Nucleus accumbens (tissue), 56 donors: ENCODE results near the gene NDUFB11.
"Not testable (repeated sequence)": the region's sequence is repeated elsewhere in the genome, so short reads cannot be mapped to it uniquely, and the experiment has no call there.

Experiments
- DNase-seq, 56 donors: peaks; one replicate each; lab custom pipeline; 2025; lab: John Stamatoyannopoulos, UW

Gene NDUFB11

DNA sequence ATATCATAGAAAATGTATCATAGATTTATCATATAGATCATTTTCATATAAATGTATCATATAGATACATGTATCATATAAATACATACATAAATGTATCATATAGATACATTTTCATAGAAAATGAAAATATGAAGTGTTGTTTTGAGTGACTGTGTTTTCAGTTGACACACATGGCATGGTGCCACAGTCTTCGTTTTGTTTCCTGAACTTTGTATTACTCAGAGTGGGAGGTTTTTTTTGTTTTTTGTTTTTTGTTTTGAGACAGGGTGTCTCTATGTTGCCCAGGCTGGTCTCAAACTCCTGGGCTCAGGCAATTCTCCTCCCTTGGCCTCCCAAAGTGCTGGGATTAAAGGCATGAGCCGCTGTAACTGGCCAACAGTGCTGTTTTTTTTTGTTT lies 4.4 kb upstream of the NDUFB11 start:
- no peak for DNase-seq

DNA sequence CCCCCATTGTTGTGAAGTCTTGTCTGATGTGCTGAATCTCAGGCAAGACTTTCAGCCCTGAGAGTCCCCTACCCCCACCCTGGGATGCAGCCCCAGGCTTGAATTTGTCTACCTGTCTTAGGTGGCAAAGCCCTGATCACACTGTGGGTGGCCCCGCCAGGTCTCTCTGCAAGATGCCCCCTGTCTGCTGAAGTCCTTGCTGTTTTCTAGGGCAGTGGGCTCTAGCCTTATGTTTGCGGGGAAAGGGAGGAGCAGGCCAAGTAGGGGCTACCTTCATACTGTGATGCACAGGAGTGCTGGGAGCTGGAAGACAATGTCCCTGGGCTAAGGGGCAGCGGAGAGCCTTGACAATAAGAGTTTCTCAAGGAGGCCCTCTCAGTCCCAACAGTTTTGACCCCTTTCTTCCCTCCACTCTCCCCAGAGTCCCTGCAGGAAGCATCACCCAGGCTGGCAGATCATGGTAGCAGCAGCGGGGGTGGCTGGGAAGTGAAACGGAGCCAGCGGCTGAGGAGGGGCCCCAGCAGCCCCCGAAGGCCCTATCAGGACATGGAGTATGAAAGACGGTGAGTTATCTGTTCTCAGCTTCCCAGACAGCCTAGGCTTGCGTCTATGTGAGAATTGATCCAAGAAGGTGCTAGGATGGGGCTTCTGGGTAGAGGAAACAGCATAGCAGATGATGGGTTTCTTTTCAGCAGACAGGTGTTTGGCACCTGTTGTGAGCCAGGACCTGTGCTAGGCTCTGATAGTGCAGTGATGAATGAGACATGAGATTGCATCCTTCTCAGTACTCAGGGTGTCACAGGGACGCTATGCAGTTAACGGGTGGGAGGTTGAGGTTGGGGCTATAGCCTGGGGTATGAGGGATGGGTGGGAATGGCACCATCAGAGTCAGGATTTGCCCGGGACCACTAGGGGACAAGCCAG lies 2.7 kb upstream of the NDUFB11 start:
- no peak for DNase-seq

DNA sequence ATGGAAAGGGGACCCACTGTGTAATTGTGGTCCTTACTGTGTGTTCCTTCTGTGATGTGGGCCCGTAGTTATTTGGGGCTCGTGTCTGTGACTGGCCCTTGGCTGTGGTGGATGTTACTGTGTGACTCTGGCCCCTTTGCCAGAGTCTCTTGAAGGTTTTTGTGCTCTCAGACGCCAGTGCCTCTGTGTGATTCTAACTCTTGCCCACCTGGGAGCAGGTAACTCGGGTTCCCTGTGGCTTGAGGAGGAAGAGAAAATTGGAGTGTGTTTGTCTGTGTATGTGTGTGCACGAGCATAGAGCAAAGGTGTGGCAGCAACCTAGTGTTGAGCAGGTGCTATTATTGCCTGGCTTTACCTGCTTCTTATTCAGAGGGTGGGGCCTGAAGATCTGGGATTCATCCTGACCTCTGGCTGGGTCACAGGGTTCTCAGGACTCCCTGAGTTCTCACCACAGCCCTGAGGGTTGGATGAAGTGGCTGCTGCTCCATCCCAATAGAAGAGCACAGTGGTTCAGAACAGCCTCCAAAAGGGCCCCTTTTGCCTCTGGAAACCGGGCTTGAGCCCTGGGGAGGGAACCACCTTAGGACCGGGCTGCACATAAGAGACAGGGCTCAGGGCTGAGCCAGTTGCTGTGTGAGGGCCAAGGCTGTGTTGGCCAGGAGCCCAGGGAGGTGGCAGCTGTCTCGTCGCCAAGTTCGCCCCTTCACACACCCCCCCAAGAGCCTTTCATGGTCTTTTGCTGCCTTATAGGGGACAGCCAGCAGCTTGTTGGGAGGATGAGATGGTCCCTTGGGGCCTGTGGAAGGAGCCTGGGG lies 1.8 kb upstream of the NDUFB11 start:
- DNase-seq = peak in 3 of 56 donors; percentile 0 to 5 (median 0)

DNA sequence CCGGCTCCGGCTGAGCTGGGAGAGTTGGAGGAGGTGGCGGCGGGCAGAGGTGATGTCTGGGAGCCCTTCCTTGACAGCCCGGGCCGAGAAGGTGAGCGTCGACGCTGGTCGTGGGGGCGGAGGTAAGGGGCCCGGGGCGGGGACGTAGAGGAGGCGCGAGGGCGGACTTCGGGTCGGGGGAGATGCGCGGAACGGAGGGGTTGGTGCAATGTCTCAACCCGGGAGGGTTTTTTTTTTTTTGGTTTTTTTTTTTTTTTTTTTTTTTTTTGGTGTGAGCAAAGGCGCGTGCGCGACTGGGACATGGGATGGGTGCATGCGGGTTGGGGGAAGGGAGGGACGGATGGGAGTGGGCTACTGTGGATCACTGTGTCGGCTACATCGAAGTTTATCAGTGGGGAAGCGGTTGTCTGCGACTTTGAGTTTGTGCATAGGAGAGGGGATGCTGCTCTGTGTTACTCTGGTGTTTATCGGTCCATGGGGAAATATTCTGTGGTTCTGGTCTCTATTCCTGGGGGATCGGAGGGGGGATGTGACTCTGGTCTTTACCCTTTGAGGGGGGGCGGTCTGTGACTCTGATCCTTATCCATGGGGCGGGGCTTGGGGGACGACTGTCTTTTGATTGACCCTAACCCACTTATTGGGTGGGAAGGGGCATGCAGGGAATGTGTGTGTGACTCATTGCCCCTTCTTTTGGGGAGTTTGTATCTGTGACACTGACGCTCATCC lies 1.1 kb upstream of the NDUFB11 start:
- DNase-seq = peak in 7 of 56 donors; percentile 9 to 37 (median 21)

DNA sequence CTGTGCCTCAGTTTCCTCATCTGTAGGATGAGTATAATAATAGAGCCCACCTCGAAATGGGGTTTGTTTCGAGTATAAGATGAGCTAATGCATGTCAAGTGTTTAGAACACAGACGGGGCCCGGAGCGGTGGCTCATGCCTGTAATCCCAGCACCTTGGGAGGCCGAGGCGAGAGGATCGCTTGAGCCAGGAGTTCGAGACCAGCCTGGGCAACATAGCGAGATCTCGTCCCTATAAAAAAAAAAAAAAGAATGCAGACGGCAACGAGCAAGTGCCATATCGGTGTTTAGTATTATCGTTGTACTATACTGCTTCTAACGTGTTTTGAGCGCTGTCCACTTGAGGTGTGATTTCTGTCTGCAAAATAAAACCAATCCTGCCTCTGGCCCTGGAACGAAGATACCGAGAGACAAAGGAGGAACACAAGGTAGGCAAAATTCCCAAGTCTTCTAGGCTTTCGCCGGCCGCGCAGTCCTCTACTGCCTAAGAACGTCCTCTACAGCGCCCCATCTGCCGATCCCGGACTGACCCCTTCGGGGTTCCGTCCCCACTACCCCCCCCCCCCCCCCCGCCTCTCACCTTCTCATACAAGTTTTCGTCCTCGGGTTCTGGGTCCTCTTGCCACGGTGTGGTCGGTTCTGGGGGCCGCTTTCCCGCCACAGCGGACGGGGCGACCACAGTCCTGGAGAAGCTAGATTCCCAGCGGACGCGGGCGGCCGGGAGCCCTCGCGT lies 442 bp downstream of the NDUFB11 start:
- peak in 33 of 56 donors; percentile 15 to 84 (median 61) for DNase-seq

DNA sequence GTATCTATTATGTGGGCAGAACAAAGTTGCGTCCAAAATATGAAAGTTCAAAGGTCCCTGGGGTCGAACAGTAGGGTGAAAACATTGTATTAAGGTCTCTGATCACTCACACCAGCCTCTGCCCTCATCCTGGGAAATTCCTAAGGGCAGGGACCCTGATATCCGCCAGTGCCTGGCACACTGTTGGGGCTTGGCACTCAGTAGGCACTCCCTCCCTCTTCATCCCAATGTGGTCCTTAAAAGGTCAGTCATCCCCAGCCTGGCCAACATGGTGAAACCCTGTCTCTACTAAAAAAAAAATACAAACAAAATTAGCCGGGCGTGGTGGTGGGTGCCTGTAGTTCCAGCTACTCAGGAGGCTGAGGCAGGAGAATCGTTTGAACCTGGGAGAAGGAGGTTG lies 6.3 kb downstream of the NDUFB11 start:
- no peak for DNase-seq

DNA sequence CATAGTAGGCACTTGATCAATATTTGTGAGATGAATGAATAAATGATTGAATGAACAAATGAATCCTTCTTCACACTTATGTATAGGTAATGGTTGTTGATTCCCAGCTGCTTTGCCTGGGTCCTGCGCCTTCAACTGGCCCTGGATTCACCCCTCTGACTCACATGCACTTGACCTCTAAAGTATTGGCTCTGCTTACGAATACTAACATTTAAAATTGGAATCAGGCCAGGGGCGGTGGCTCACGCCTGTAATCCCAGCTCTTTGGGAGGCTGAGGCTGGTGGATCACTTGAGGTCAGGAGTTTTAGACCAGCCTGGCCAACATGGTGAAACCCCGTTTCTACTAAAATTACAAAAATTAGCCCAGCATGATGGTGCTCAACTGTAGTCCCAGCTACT lies 8.9 kb downstream of the NDUFB11 start:
- DNase-seq = not testable (repeated sequence)

DNA sequence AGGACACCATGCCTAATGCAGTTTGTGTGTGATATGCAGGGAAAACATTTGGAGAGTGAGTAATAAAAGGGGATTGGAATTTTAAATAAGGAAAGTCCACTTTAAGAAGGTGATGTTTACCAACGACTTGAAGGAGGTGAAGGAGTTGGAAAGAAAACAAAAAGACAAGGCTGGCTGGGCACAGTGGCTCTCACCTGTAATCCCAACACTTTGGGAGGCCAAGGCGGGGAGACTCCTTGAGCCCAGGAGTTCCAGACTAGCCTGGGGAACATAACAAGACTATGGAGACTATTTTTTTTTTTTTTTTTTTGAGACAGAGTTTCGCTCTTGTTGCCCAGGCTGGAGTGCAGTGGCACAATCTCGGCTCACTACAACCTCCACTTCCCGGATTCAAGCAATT lies 11.0 kb downstream of the NDUFB11 start:
- DNase-seq = no peak

DNA sequence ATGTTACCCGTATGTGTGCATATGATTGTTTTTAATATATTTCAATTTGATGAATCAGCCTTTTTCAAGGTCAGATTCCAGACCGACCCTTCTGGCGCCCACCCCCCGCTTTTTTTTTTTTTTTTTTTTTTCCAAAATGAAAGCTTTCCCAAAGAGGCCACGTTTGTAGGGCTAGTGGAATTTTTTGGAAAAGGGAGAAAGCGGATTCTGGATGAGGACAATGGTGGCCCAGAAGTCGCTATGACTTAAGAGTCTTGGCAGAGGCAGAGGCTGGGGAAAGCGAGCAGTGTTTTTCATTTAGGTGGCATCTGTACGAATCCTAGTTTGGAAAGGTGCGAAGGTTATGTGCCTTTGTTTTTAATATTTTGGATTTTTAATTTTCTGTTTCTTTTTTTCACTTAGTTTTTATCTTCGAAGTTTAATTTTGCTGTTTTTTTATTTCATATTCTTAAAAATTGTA lies 14.6 kb downstream of the NDUFB11 start:
- DNase-seq = no peak

DNA sequence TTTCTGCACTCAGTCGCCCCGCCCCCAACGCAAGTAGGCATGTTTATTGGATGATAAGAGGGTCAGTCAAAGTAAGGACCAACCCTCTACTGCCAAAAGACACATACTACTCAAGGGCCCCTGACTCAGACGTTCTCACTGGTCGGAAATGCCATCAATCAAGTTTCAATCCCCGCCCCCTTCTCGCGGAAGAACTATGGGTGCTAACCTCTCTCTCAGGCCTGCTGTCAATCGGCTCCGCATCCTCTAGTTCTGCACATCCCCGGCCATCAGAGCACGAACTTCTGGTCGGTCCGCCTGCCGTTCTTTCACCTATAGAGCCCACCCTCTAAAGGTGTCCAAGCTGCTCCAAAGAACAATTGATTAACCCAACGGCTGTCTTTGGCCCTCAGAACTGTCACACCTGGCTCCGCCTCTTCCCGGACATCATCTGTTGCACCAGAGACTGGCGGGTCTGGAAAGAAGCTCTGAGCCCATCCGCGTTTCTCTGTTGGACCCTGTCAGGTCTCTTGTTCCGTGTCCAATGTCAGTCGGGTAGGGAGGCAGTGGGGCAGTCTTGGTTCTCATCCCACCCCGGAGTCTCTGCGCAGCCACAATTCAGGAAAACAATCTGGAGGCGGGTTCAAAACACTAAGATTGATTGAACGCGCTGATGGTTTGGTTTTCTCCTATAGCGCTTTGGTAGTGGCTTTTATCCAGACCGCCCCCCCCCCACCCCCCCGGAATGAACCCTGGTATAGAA lies 15.2 kb downstream of the NDUFB11 start:
- peak; percentile 27 to 95 (median 82) for DNase-seq

DNA sequence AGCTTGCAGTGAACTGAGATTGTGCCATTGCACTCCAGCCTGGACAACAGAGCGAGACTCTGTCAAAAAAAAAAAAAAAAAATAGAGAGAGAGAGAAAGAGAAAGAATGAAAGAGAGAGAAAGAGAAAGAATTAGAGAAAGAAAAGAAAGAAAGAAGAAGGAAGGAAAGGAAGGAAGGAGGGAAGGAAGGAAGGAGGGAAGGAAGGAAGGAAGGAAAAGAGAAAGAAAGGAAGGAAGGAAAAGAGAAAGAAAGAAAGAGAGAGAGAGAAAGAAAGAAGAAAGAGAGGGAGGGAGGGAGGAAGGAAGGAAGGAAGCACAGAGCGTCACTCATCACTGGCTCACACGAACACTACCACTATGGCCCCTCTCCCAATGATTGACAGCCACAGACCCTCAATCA lies 20.0 kb downstream of the NDUFB11 start:
- DNase-seq = not testable (repeated sequence)

DNA sequence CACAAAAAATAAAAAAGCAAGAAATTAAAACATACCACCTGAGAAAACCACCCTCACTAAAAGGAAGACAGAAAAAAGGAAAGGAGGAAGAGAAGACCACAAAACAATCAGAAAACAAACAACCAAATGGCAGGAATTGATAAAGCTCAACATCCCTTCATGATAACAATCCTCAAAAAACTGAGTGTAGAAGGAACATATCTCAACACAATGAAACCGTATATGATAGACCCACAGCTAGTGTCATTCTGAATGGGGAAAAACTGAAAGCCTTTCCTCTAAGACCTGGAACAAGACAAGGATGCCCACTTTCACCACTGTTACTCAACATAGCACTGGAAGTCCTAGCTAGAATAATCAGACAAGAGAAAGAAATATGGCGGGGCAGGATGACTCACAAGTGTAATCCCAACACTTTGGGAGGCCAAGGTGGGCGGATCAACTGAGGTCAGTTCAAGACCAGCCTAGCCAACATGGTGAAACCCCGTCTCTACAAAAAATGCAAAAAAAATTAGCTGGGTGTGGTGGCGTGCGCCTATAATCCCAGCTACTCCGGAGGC lies 27.9 kb downstream of the NDUFB11 start:
- DNase-seq = not testable (repeated sequence)

DNA sequence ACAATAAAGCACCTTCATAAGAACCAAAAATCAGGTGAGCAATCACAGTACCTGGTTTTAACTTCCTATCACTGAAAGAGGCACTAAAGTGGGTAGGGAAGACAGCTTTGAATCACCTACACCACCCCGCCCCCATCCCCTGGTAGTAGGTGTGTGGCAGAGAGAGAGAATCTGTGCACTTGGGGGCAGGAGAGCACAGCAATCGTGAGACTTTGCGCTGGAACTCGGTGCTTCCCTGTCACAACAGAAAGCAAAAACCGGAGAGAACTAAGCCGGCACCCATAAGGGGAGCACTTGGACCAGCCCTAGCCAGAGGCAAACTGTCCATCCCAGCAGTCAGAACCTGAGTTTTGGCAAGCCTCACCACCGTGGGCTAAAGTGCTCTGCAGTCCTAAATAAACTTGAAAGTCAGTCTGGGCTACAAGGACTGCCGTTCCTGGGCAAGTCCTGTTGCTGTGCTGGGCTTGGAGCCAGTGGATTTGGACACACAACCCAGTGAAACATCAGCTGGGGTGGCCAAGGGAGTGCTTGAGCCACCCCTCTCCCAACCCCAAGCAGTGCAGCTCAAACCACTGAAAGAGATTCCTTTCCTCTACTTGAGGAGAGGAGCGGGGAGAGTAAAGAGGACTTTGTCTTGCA lies 32.1 kb downstream of the NDUFB11 start:
- DNase-seq = peak in 26 of 56 donors; percentile 0 to 52 (median 6)

DNA sequence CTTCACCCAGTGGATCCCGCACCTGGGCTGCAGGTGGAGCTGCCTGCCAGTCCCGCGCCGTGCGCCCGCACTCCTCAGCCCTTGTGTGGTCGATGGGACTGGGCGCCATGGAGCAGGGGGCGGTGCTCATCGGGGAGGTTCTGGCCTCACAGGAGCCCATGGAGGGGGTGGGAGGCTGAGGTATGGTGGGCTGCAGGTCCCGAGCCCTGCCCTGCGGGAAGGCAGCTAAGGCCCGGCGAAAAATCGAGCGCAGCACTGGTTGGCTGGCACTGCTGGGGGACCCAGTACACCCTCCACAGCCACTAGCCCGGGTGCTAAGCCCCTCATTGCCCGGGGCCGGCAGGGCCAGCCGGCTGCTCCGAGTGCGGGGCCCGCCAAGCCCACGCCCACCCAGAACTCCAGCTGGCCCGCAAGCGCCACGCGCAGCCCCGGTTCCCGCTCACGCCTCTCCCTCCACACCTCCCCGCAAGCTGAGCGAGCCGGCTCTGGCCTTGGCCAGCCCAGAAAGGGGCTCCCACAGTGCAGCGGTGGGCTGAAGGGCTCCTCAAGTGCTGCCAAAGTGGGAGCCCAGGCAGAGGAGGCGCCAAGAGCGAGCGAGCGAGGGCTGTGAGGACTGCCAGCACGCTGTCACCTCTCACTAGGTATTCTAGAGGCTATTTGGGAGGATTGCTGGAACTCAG lies 33.4 kb downstream of the NDUFB11 start:
- not testable (repeated sequence) for DNase-seq

DNA sequence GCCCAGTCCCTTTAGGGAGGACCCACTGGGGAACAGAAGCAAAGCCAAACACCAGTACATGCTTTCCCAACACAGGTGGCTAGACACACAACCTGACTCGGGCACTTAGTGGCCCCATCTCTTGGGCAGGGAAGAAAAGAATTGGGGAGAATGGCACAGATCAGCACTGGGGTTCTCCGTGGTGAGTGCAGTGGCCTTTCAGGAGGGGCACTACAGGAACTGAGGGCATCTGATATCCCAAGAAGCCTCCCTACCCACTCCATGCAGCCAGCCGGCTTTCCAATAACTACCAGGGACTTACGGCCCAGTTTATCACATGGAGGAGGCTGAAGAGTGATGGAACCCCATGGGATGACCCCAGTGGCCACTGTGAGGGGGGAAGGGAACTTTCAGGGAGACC lies 43.3 kb downstream of the NDUFB11 start:
- no peak for DNase-seq

DNA sequence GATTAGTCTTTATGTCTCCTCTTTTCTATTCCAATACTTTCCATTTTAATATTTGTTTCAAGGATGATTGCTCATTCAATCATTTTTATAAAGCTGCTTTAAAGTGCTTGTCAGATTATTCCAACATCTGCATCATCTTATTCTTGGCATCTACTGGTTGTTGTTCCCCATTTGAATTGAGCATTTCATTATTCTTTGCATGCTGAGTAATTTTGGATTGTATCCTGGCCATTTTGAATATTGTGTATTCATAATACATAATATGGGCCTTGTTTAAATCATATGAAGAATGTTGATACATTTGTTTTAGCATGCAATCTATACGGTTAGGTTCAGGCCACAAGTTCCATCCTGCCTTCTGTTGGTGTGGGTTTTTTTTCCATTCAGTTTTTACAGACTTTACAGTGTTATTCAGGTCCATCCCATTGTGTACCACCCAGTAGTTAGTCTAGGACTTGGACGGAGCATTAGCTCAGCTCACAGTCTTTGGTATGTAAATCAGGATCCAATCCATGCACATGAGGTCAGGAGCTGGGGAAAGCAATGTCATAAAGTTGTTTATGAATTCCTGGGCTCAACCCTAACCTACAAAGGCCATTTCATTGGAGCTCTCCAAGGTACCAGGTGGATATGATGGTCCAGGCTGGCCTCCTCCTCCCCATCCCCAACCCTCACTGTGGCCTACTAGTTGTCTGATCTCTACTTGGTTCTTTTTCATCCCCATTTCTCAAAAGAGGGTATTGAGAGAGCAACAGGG lies 46.0 kb downstream of the NDUFB11 start:
- no peak for DNase-seq

DNA sequence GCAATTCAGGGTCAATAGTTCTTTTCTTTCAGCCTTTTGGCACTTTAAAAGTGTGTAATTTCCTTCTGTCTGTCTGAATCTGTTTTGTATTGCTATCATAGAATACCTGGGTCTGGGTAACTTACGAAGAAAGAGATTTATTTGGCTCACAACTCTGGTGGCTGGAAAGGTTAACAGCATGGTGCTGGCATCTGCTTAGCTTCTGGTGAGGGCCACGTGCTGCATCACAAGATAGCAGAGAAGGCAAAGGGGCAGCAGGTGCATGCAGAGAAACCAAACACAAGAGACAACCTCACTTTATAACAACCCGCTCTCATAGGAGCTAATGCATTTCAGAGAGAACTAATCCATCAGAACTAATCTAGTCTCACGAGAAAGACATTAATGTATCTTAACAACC lies 47.5 kb downstream of the NDUFB11 start:
- no peak for DNase-seq
